B cell (primary cell): Measurements from ENCODE around the gene RNF215. TPM values are rescaled to one million over a fixed set of nuclear protein-coding genes. Genes with fewer than 3 reads are reported as not detected.

ENCODE experiments used
- ATAC-seq: fragments of 200-7000 bp; cut with Tn5 transposase; one replicate; pipeline ENCODE4 v1.10.0; 2021; ENCODE audit warnings: low read depth, mild to moderate bottlenecking, moderate number of reproducible peaks, moderate library complexity
- CTCF ChIA-PET: fragments of 350-600 bp; sonication (Branson Sonifier 250); formaldehyde crosslinking; loops from one replicate; lab custom pipeline; 2021; ENCODE audit warnings: antibody characterized with exemption, inconsistent platforms; lab: Charles Lee
- POLR2A ChIA-PET: fragments of 350-600 bp; sonication (Branson Sonifier 250); formaldehyde crosslinking; loops from one replicate; lab custom pipeline; 2021; ENCODE audit warnings: antibody characterized with exemption; lab: Charles Lee
- DNase-seq: peaks from one replicate; pipeline ENCODE4 v3.0.0; 2013
- H2AFZ ChIP-seq: 2 replicates; pipeline ENCODE4 v1.6.1; 2012; ENCODE audit warnings: mild to moderate bottlenecking, low read depth, low read length; ENCODE audit not compliant: insufficient read depth, poor library complexity, severe bottlenecking
- H3K27ac ChIP-seq, 2 donors: 1 replicate in 1 of 2; 2 replicates in 1 of 2; pipeline ENCODE4 v1.5.1; 2012 to 2013; ENCODE audit warnings: low read length in 2 of 2, mild to moderate bottlenecking in 2 of 2, moderate library complexity in 1 of 2
- H3K27me3 ChIP-seq, 4 experiments: fragments of 200-600 bp in 1 of 4; sonication (generic) in 1 of 4; replicated peaks in 1 of 4; 1 replicate in 2 of 4; 2 replicates in 2 of 4; pipeline versions ENCODE4 v1.6.1 to v1.7.0; 2013 to 2016; ENCODE audit warnings: low read length in 3 of 4, mild to moderate bottlenecking in 2 of 4, mixed read lengths in 1 of 4, moderate library complexity in 1 of 4; ENCODE audit not compliant: insufficient read depth in 4 of 4, control insufficient read depth in 3 of 4; ENCODE audit errors: control extremely low read depth in 1 of 4
- H3K36me3 ChIP-seq, 2 experiments: replicated peaks in 1 of 2; 1 replicate in 1 of 2; 2 replicates in 1 of 2; pipeline versions ENCODE4 v1.6.1 to v1.7.1; 2013; ENCODE audit warnings: low read length in 1 of 2; ENCODE audit not compliant: insufficient read depth in 2 of 2, control insufficient read depth in 1 of 2; ENCODE audit errors: control extremely low read depth in 1 of 2, extremely low read depth in 1 of 2
- H3K4me1 ChIP-seq, 2 donors: fragments of 200-600 bp in 1 of 2; sonication (generic) in 1 of 2; 1 replicate in 1 of 2; 2 replicates in 1 of 2; pipeline versions ENCODE4 v1.5.1 to v1.6.1; 2013 to 2017; ENCODE audit warnings: low read length in 2 of 2; ENCODE audit not compliant: control insufficient read depth in 2 of 2, insufficient read depth in 2 of 2
- H3K4me2 ChIP-seq: replicated peaks from 2 replicates; pipeline ENCODE3; 2012; ENCODE audit warnings: mild to moderate bottlenecking, low read depth, low read length; ENCODE audit not compliant: poor library complexity, severe bottlenecking
- H3K4me3 ChIP-seq, 5 experiments: fragments of 200-600 bp in 1 of 5; sonication (generic) in 1 of 5; 1 replicate in 3 of 5; 2 replicates in 2 of 5; pipeline versions ENCODE4 v1.5.1 to v1.7.0; 2011 to 2016; ENCODE audit warnings: low read length in 4 of 5, mild to moderate bottlenecking in 4 of 5, low read depth in 2 of 5, control low read depth in 1 of 5, moderate library complexity in 1 of 5; ENCODE audit not compliant: insufficient read depth in 1 of 5; ENCODE audit errors: control extremely low read depth in 1 of 5, extremely low read depth in 1 of 5
- H3K79me2 ChIP-seq: fragments of 200-600 bp; sonication (generic); one replicate; pipeline ENCODE4 v1.6.0; 2016; ENCODE audit warnings: low read length; ENCODE audit not compliant: control insufficient read depth, insufficient read depth
- H3K9ac ChIP-seq: fragments of 200-600 bp; sonication (generic); 2 replicates; pipeline ENCODE4 v1.6.1; 2017; ENCODE audit warnings: mild to moderate bottlenecking, low read length, moderate library complexity
- H3K9me3 ChIP-seq, 3 donors: one replicate each; pipeline versions ENCODE4 v1.6.1 to v1.7.1; 2013; ENCODE audit warnings: low read length in 2 of 3; ENCODE audit not compliant: control insufficient read depth in 2 of 3, insufficient read depth in 1 of 3; ENCODE audit errors: control extremely low read depth in 1 of 3
- H4K20me1 ChIP-seq: 2 replicates; pipeline ENCODE4 v1.6.0; 2012; ENCODE audit warnings: mild to moderate bottlenecking, low read length; ENCODE audit not compliant: insufficient read depth, control insufficient read depth, poor library complexity, severe bottlenecking
- H3K27ac Mint-ChIP-seq: one replicate; pipeline ENCODE4 v1.8.0; 2021; ENCODE audit warnings: mixed read lengths
- H3K27me3 Mint-ChIP-seq: one replicate; pipeline ENCODE4 v1.8.0; 2021; ENCODE audit warnings: mixed read lengths
- H3K4me1 Mint-ChIP-seq: one replicate; pipeline ENCODE4 v1.8.0; 2021; ENCODE audit warnings: mixed read lengths
- H3K4me3 Mint-ChIP-seq: one replicate; pipeline ENCODE4 v1.8.0; 2021; ENCODE audit warnings: mixed read lengths
- H3K9me3 Mint-ChIP-seq: one replicate; pipeline ENCODE4 v1.8.0; 2022; ENCODE audit warnings: mixed read lengths; ENCODE audit not compliant: insufficient read depth
- CTCF ChIP-seq: fragments of 200-600 bp; IDR thresholded peaks from one replicate; pipeline ENCODE4 v1.8.0; 2022; ENCODE audit warnings: antibody characterized with exemption, mild to moderate bottlenecking
- EZH2 ChIP-seq: IDR thresholded peaks from 2 replicates; pipeline ENCODE4 v1.6.1; 2012; ENCODE audit warnings: borderline replicate concordance, low read depth, mild to moderate bottlenecking, moderate library complexity, low read length; ENCODE audit not compliant: insufficient read depth, poor library complexity, severe bottlenecking
- WGBS: methylation state at CpG from one replicate; pipeline ENCODE4 v1.1.5; 2013; ENCODE audit warnings: missing lambda C conversion rate; ENCODE audit not compliant: insufficient coverage; 5-methylcytosine and 5-hydroxymethylcytosine counted together
- intact Hi-C: fragments of 100-400 bp; cut with micrococcal nuclease; formaldehyde crosslinking; loops from one replicate; pipeline ENCODE4 v1.10.0; 2022
- polyA plus RNA-seq: library from polyadenylated mRNA; depleted of rRNA; stranded (reverse); fragments of >200 nt; gene quantifications from 2 replicates; pipeline ENCODE4 v1.2.3, GENCODE V29; 2012
- total RNA-seq, 2 donors: library from RNA; stranded (reverse); fragments of 120-200 nt in 1 of 2; gene quantifications; 1 replicate in 1 of 2; 2 replicates in 1 of 2; pipeline versions ENCODE4 v1.2.3 to v1.2.4, GENCODE V29; 2013 to 2022

RNF215 gene
- total and polyA plus RNA-seq, 2 donors (not counting 1 experiment from before 2014, with no cell fraction given): 8.8 to 18.6 TPM

- Histone ChIP-seq H3K27ac (peak within 1 kb of the TSS; percentile 90 to 97), H3K9ac (peak within 1 kb of the TSS; percentile 98), H3K4me3 (peak within 1 kb of the TSS; percentile 92 to 98 (median 96)), H2AFZ (peak within 1 kb of the TSS; percentile 79), H3K36me3 (peaks cover 0 to 19% of the 10 kb centered on the region in 2 experiments), H3K4me2 (peak within 1 kb of the TSS; percentile 84), H3K9me3 (no peaks in the 10 kb centered on the region), H3K4me1 (peaks cover 24 to 35% of the 10 kb centered on the region in 2 donors), H4K20me1 (peaks cover 48% of the 10 kb centered on the region), H3K27me3 (no peaks in the 10 kb centered on the region), H3K79me2 (peaks cover 62% of the 10 kb centered on the region)
- no peak for TF ChIP-seq EZH2
- no peak for TF ChIP-seq CTCF
- Mint-ChIP-seq H3K27me3 (no peaks in the 10 kb centered on the region), H3K4me3 (peak within 1 kb of the TSS; percentile 91), H3K9me3 (no peaks in the 10 kb centered on the region), H3K27ac (peak within 1 kb of the TSS; percentile 91), H3K4me1 (peaks cover 42% of the 10 kb centered on the region)
- ATAC-seq (peak; percentile 88), DNase-seq (peak; percentile 95)
- CTCF ChIA-PET: interaction anchor here (0.6 to 12.3 kb wide), 13 partner anchors 9 to 249 kb away, joined by 3 to 169 read pairs (median 4); partner anchors contain the start of genes CASTOR1, RNF215 and TBC1D10A
- under 1% methylated on average over 91 of the region's 91 CpGs for WGBS
- POLR2A ChIA-PET: interaction anchor here (0.6 to 3.0 kb wide), 9 partner anchors 16 to 68 kb away, joined by 3 to 27 read pairs (median 4); partner anchors contain the start of genes CASTOR1 and TBC1D10A
- intact Hi-C loops: loop anchor here (1.0 to 2.0 kb wide), 5 partner anchors 29 to 90 kb away; partner anchors contain the start of genes CASTOR1, OSM and RNF215
Observed at GRCh38 chr22:30356449-30357235, 30.6 kb downstream of the RNF215 start, which contains the start of the genes CCDC157 and SF3A1. Gene CCDC157, plus strand, starts transcription at chr22:30357007. Its CDS starts 8,994 bp downstream, at chr22:30366001. Gene SF3A1, minus strand, starts transcription at chr22:30356894. Its CDS starts 102 bp downstream, at chr22:30356792.
